ENCODE results near the gene FNTB.

The FNTB gene, protein sequence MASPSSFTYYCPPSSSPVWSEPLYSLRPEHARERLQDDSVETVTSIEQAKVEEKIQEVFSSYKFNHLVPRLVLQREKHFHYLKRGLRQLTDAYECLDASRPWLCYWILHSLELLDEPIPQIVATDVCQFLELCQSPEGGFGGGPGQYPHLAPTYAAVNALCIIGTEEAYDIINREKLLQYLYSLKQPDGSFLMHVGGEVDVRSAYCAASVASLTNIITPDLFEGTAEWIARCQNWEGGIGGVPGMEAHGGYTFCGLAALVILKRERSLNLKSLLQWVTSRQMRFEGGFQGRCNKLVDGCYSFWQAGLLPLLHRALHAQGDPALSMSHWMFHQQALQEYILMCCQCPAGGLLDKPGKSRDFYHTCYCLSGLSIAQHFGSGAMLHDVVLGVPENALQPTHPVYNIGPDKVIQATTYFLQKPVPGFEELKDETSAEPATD

DNA sequence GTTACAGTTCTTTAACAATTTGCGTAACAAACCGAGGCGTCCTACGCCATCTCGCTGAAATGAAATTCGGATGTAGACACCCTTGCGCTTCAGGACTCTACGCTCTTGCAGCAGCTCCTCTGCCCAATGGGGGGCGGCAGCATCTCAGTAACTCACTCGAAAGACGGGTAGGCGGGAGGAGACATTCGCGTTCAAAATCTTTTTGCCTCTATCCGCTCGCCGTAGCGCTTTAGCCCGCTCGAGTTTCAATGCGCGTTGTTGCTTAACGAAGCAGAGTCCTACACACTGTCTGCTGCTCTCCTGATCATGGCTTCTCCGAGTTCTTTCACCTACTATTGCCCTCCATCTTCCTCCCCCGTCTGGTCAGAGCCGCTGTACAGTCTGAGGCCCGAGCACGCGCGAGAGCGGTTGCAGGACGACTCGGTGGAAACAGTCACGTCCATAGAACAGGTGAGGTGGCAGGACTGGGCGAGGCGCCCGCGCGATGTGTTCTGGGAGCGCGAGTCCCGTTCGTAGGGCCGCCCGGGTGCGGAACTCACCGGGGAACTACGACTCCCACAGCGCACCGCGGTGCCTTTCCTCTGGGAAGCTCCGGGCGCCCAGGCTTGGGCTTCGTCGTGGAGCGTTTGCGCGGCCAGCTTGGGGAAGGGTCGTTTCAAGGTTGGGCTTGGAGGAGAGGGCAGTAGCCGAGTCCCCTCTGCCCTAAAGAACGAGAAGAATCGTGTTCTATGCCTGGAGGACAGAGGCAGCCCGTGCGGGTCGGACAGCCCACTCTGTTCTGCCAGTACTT is at the start of gene FNTB:
TSS of gene FNTB (plus strand) at position 248 of the 790 bp plus-strand sequence. CDS start at position 307, 59 bp downstream.
- DNase-seq (ENCODE audit: extremely low read depth in 1 of 2, low read depth in 1 of 2), result peak; percentile 78 to 83

DNA sequence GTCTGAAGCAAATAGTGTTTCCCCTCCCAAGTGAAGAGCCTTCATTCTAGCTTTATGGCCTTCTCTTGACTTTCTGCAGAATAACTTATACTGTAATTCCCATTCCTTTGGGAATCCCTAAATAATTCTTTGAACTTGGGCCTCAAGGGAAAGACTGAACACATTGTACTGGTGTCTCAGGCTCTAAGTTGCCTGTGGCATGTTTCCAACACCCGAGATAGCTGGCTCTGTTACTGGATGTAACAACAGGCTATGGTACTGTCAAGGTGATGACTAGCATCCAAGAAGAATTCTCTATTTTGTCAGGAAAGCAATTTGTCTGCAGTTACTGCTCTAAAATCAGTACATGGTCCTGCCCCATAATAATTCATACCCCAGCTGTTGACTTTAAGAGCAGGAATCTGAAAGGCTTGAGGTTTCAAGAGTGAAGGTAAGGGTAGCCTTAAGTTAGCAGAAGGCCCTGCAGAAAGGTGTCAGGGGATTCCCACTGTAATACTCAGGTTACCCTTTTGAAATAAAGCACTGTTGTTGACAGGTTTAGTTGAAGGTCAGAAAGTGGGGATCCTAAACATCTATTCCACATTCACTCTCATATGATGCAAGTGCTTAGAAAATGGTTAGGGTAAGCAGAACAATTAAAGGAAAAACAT is 49.4 kb upstream of the FNTB start:
- DNase-seq (ENCODE audit: extremely low read depth in 1 of 2, low read depth in 1 of 2), result no peak

DNA sequence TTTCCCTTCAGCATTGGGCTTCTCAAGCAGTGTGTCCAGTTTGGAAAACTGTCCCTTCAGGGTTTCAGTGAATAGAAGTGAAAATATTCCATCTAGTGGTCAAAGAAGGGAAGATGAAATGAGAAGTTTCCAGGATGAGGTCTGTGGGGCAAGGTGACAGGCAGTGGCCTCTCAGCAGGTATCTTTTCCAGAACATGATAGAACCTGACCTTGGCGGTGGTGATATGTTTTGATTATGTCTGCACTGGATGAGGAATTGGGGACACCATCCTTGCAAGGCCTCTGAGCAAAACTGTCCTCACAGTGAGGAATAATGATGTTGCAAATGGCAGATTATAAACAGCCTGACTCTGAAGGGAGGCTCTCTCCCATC is 48.9 kb upstream of the FNTB start:
- no peak for DNase-seq (ENCODE audit: extremely low read depth in 1 of 2, low read depth in 1 of 2)

DNA sequence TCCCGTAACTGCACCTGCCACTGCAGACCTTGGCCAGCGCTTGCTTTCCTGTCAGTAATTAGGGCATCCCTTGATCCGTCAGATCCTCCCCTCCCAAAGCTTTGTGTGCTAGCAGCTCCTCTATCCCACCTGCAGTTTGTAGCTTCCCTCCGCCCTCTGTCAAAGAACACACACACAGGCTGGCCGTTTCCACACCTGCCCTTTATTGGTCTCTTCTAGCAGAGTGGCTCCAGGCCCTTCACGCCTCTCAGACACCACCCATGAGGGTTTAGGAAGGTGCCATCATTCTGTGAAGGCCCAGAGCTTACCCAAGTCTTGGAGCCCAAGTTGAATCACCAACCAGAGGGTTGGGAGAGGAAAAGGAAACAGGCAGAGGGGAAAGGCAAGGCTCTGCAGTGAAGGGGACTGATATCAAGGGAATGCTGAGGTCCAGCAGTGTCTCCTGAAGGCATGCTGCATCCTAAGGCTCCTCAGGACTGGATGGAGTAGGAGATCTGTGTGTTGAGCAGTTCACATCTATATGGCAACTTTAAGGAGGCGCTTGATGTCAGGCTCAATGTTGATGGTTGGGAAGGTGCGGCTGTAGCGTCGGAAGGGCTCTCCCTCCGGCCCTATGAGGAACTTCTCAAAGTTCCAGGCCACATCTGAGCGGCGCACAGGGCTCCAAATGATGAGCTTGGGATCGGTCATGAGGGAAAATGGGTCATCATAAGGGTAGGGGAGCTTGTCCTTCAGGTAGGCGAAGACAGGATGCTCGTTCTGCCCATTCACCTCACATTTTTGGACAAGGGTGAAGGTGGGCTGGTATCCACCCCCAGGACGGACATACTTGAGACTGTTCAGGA is 47.5 kb upstream of the FNTB start:
- no peak for DNase-seq (ENCODE audit: extremely low read depth in 1 of 2, low read depth in 1 of 2)

DNA sequence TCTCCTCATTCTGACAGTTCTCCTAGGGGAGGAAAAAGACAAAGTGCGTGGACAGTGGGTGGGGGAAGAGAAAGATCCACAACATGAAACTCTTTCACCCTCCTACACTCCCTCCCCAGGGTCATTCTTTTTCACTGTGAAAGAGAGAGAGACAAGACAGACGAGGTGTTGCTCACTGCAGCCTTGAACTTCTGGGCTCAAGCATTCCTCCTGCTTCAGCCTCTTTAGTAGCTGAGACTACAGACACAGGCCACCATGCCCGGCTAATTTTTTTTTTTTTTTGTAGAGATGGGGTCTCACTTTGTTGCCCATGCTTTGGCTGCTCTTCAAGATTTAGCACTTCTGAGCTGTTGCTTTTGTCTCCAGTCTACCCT is 46.9 kb upstream of the FNTB start:
- no peak for DNase-seq (ENCODE audit: extremely low read depth in 1 of 2, low read depth in 1 of 2)

DNA sequence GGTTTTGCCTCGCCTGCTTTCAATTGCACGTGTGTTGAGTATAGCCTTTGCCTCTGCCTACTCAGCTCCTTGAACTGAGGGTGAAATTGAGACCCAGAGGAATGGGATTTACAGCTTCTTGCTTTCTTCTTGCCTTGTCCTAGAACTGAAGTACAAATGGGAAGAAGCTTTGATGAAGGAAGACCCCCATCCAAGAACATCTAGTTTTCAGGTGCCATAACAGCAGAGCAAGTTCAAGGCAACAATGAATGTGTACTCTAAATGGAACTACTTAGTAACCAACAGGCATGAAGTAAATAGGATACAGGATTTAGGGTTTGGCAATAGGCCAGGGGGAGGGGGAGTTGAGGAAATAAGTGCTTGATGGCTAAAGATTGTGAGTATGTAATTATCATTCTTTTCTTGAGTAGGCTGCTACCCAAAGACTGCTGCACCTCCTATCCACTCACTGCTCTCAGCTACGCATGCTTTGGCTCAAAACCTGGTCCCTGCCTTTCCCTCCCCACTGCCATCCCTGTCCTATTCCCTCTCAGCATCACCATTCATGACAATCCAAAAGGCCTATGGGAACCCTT is 46.3 kb upstream of the FNTB start:
- DNase-seq (ENCODE audit: extremely low read depth in 1 of 2, low read depth in 1 of 2), result no peak

DNA sequence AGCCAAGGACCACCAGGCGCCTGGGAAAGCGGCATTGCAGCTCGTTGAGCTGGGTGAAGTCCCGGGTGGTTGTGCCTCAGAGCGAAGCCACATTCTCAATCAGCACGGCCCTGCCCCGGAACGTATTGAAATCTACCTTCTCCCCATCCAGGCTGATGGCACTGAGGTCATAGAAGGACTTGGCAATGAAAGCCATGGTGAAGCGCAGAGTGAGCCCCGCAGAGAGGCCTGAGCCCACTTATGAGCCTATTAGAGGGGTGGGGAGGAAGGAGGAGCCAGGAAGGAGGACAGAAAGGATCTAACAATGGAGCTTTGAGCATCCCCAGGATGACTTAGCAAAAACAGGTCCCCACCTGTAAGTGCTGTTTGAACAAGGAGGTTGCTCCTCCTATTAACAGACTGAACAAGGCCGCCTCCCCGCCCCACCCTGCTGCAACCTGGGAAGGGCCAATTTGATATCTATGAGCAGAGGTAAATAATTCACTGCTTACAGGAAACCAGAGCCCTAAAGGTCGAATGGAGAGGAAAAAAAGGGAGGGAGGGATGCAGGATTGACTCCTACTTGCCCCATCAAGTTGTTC is 44.1 kb upstream of the FNTB start, which contains the start of gene GPX2:
TSS of gene GPX2 (minus strand) at position 215 of the 581 bp plus-strand sequence. CDS start at position 196, 19 bp downstream.
- no peak for DNase-seq (ENCODE audit: extremely low read depth in 1 of 2, low read depth in 1 of 2)

DNA sequence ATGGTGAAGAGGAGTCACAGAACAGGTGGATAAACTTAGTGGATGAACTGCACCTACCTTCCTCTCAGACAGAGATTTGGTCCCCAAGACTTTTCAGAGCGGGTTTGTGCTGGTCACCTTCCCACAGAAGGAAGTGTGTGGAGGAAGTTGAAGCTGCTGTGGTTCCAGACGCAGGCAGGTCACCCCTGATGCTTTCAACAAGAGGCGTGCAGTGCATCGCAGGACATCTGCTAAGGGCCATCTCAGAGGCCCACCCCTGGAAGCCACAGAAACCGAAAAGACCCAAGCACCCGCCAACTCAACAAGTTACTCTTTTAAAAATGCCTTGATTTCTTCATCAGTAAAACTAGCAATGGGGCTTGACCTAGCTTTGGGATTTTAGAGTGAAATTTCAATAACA is 43.1 kb upstream of the FNTB start:
- DNase-seq (ENCODE audit: extremely low read depth in 1 of 2, low read depth in 1 of 2), result no peak

DNA sequence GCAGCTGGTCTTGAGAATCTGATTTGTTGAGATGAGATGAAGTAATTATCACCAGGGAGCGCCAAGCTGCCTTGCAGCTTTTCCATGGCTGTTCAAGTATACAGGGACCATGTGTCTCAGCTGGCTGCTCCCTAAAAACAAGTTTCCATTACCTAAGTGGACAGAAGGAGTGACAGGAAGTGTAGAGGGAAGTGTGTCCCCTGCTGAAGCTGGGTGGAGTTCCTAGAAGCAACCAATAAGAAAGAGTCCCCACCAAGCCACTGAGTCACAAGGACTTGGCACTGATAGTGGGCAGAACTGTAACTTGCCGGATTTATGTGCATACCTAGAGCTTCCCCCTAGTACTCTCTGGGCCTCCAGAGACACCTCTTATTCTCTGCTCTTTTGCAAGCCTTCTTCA is 42.7 kb upstream of the FNTB start:
- DNase-seq (ENCODE audit: extremely low read depth in 1 of 2, low read depth in 1 of 2), result no peak

DNA sequence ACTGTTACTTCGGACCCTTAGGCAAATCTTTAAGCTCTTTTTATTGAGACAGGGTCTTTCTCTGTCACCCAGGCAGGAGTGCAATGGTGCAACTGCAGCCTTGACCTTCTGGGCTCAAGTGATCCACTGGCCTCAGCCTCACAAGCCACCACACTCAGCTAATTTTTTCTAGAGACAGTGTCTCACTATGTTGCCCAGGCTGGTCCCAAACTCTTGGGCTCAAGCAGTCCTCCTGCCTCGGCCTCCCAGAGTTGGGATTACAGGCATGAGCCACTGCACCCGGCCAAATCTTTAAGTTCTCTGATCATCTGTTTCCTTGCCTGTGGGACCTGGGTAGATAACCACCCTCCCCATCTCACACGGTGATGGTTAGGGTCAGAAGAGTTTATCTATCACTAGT is 41.8 kb upstream of the FNTB start:
- DNase-seq (ENCODE audit: extremely low read depth in 1 of 2, low read depth in 1 of 2), result no peak

DNA sequence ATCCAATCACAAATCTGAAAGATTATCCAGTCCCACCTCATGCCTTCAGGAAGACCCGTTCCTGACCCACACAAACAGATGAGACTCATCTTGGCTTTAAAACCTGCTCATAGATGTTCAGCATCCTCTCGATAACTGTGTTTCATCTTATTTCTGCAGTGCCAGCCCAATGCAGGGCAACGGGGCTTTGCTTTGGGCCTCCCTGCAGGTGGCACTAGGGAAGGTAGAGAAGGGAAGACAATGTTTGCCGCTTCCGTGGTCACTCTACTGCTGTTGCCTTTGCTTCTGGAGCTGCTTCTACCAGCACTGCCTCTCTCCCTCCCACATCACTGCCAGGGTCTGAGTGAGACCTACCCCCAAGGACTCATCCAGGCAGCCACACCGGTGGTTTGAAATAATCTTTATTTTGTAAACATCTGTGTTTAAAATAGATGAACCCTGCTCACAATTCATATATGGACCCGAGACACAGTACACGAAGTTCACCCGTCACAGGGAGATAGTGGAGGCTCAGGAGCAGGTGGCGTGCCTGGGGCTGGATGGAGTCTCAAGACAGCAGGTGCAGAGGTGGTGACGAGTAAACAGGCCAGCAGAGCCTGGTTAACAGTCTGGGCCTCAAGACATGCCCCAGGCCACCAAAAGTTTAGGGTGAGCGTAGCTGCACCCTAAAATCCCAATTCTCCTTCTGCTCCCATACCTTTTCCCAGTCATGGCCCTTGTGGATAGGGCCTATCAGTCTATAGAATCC is 41.1 kb upstream of the FNTB start:
- DNase-seq (ENCODE audit: extremely low read depth in 1 of 2, low read depth in 1 of 2), result no peak

DNA sequence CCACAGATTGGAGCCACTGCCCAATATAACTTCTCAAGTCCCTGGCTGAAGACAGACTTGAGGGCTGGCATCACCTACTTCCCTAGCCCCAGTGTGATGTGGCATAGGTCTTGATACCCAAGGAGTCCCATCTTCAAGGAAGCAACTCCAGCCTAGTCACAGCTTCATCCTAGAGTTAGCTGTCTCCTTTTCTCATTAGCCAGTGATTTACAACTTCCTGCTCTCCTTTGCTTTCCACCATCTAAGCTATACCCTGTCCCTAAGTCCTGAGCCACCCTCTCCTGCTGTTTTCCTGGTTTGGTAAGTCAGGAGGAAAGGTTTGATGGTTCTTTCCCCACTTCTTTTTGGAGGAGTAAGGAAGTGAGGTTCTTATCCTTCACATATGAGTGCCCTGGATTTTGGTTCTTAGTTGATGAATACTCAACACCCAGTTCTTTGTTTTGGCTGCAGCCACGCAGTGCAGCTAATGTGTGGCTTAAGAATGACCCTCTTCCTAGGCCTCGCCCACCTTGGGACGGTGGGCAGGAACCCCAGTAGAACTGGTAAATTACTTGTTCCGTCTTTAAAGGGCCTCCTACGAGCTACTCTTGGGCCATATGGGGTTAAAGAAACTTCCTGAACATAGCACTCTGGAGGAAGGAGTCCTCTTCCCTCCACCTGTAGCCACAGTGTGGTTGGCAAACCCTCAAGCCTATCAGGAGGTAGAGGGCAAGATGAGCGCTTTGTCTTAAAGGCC is 40.2 kb upstream of the FNTB start:
- DNase-seq (ENCODE audit: extremely low read depth in 1 of 2, low read depth in 1 of 2), result no peak

DNA sequence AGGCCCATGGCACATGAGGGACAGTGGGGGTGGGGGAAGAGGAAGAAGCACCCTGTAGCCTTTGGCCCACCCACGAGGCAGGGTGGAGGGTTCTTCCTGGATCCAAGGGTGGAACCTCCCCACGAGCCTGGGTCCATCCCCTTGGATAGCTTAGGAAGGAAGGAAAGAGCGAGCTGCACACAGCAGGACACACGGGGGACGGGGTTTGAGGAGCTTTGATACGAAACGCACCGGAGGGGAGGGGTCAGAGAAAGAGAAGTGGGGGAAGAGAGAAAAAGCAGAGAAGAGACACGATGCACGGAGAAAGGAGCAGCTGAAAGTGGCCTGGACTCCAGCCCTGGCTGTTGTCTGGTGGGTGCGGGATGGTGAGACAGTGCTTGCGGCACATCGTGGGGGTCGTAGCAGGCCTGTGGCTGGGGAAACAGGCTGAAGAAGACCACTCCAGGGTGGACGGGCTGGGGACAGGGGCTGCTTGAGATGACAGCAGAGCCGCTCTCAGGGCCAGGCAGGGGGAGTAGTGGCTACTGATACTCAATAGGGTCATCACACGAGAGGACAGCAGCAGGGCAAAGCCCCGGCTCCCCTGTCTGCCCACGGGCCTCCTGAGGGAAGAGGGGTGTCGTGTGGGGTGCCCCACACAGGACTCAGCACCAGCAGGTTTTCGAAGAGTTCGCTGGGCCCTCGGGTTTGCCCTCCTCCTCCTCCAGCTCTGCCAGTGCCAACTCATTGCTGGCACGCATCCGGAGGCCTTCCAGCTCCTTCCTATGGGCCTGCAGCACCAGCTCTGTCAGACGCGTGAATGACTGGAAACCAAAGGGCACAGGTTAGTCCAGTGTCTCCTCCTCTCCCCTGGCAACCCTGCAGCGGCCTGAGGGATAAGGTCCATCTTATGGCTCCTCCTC is 38.7 kb upstream of the FNTB start:
- DNase-seq (ENCODE audit: extremely low read depth in 1 of 2, low read depth in 1 of 2), result no peak

DNA sequence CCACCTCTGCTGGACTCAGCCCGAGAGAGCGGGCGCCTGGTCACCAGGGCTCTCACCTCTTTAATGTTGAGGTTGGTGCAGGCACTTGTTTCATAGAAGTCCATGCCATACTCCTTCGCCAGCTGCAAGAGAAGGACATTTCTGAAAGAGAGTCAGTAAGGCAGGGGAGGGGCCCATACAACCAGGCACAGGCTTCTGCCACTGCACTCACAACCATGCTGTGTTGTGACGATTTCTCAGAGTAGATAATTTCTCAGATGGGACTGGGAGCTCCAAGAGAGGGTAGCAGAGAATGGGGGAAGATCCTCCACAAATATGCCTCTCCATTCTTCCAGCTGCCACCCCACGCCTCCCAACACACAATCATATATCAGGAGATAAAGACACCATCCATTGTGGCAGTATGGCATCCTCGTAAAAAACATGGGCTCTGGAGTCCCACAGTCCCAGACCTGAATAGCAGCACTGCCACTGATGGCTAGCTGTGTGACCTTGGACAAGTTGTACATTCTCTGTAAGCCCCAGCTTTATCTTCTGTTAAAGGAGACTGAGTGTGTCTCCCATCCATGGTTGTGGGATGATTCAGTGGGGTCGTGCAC is 38.0 kb upstream of the FNTB start:
- no peak for DNase-seq (ENCODE audit: extremely low read depth in 1 of 2, low read depth in 1 of 2)

DNA sequence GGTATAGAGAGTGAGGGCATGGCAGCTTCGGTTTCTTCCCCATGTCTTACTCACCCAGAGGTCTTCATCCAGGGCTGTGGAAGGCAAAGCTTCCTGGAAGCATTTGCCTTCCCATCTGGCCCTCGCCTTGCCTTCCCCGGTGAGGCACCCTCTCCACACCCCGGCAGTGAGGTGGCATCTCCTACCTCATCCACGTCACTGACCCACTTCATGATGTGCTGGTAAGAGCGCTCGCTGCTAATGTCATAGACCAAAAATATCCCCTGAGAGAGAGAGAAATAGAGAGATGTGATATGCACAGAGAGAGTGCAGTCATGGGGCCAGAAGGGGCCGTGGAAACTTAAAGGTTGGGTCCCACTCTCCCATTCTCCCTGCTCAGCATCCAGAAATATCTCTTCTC is 35.8 kb upstream of the FNTB start:
- no peak for DNase-seq (ENCODE audit: extremely low read depth in 1 of 2, low read depth in 1 of 2)

DNA sequence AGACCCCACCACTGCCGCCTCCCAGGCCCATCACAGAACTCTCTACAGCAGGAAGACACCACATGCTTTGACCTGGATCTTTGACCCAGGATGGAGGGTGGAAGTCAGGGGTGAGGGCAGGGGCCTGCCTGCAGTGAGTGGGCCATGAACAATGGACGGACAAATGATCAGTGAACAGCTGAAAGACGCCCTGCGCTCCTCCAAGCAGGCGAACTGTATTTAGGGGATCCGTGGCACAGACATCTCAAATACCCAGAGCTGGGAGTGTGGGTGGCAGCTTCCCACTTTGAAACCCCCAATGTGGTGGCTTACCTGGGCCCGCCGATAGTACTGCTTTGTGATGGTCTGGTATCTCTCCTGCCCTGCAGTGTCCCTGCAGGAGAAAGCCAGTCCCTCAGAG is 35.4 kb upstream of the FNTB start:
- no peak for DNase-seq (ENCODE audit: extremely low read depth in 1 of 2, low read depth in 1 of 2)

DNA sequence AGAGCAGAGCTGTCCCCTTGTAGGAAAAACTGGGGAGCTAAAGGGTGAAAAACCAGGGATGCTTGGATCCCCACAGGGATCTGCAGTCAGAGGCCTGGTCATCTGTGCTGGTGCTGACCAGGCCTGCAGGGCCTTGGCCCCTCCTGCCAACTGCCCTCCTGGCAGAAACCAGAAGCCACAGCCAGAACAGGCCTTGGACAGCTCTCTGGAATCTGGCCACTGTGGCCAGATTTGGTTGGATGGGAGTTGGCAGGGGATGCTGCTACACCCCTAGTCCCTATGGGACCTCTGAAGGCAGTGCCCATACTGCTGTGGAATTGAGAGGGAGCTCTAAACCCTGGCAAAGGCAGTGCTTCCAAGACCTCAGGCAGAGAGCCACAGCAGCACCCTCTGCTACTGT is 35.0 kb upstream of the FNTB start:
- DNase-seq (ENCODE audit: extremely low read depth in 1 of 2, low read depth in 1 of 2), result no peak

Data from activated CD8-positive, alpha-beta memory T cell treated with anti-CD3 and anti-CD28 coated beads for 1 hour (primary cell).